HG03432 (cell line): ENCODE measurements around the gene LARGE1.

Experiments
- ATAC-seq: cut with Tn5 transposase; IDR thresholded peaks from one replicate; pipeline ENCODE4 v1.9.1; 2021; ENCODE audit warnings: mild to moderate bottlenecking, moderate library complexity; ENCODE audit not compliant: unreplicated experiment

LARGE1 gene

DNA sequence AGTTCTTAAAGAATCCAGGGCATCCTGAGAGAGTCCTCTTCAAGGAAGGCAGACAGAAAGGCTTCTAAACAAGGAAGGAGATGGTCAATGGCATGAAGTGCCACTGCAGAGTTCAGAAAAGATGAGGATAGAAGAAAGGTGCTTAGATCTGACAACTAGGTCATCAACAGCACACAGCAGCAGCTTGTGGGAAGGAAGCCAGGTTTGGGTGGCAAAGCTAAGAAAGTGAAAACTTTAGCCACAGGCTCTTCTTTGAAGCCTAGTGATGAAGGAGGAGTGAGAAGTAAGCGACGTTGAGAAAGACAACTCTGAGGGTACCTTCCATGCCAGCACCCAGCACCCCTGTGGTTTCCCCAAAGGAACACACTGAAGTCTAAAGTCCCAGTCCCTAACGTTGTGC is 92.0 kb downstream of the LARGE1 start:
- no peak for ATAC-seq

DNA sequence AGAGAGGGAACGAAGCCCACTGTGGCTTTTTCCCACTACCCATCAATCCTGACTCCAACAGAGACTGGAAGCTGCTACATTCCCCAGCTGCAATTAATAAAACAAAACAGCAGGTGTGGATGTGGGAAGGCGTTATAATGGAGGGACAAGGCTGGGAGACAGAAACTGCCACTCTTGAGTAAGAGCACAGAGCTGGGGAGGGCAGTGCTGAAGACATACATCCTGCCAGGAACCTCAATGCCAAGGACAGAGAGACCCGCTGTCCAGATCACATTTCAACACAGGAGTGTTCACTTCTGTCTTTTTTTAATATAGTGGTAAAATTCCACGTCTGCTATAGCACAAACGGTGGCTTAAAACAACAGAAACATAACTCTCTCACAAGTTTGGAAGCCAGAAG is 94.5 kb downstream of the LARGE1 start:
- ATAC-seq: no peak

DNA sequence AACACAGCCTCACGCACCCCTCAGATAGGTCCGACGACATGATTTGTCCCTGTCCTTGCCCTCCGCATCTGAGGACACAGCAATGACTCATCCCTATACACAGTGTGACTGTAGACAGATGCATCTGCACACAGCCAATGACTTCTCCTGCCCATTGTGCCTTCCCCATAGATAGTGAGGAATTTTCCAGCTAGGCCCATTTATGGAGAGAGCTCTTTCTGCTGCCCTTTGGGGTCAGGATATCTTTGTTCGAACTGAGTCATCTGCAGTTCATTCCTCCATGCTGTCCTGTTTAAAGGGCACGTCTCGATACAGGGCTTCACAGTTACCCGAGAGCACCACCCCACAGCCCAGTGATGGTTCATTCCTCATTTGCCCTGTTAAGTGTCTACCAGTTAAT is 96.7 kb downstream of the LARGE1 start:
- no peak for ATAC-seq

DNA sequence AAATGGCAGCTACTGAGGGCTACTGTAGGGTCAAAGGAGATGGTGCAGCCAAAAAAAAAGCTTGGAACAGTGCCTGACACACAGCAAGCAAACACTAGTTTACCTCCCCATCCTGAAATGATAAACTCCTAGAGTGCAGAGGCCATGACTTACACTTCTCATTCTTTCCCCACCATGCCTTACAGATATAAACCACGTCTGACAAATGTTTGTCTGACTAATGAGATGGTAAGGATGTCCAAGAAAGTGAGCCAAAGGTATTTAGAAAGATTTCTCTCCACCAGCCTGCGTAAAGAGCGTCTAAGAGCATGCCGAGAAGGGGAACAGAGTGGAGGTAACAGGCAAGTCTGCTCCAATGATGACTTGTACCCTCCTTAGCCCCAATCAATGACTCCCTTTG is 99.0 kb downstream of the LARGE1 start:
- ATAC-seq: no peak

DNA sequence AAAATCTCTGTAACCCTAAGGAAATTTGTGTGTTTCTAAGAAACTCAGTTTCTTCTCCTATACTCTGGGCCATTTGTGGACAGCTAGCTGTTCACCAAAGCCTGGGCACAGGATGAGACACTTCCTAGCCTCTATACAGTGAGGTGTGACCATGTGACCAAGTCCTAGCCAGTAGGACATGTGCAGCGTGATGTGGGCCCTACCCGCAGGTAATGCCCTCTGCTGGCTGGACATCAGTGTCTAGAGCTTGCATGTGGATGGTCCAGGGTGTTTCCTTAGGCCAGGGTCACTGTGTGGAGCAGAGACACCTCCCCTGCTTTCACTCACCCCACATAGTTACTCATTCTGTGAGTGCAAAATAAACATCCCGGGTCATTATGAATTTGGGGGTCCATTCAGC is 100.5 kb downstream of the LARGE1 start:
- no peak for ATAC-seq

DNA sequence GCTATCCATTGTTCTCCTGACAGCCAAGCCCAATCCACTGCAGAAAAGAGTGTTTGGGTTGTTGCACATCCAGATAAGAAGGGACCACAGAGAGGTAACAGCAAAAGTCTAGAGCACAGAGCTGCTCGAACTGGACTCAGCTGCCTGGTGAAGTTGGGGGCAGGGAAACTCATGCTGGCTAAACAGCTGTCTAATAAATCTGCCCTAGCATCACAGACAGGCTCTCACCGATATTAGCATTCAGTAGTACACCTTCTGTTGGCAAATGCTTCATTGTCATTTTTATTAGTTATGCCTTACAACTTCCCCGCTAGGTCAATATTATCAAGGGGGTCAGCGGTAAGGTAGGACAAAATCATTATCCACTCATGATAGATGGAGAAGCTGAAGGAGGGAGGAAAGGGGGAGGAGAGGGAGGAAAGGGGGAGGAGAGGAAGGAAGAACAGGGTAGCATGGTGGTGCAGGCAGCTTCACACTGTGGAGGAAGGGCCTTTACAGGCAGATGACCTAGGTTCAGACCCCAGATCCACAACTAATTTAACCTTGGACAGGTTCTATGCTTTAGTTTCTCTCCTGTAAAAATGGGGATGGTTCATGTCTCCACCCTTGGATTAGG is 102.7 kb downstream of the LARGE1 start:
- no peak for ATAC-seq

DNA sequence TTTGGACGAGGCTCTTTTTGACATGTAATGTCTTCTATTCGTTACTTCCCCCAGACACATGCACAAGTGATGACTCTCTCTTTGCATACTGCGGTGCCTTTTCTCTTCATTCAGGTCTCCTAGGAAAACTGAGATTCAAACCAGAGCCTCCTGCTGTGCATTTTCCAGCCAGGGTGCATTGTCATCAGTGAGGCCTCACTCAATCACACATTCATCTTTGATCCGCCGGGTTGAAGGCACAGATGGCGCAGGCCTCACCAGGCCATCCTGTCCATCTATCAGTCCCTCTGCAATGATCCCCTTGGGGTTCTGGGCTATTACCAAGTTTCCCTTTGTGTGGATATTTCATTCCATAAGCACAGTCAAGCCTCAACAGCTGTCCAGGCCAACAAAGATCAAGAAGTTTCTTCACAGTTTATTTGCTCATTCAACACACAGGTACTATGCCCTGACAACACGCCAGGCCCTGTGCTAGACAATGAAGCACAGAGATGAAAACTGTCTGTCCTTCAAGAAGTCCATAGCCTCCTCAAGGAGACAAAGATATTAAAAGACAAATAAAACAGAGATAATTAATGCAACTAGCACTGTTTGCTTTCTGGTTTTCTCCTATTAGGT is 107.8 kb downstream of the LARGE1 start:
- no peak for ATAC-seq

DNA sequence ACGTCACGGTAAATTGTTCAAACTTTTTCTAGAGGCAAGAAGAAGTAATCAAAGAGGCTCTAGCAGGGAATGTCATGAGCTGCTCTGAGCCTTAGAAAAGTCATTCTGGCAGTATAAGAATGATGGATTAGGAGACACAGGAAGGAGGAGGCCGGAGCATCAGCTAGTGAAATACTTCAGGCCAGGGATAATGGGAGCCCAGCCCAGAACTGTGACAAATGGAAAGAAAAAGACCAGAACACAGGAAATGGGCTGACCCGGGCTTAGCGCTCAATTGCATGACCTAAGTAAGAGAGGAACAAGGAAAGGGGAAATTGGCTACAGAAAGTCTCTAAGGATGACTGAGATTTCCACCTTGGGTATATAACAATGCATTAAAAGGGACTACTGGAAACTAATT is 108.6 kb downstream of the LARGE1 start:
- no peak for ATAC-seq

DNA sequence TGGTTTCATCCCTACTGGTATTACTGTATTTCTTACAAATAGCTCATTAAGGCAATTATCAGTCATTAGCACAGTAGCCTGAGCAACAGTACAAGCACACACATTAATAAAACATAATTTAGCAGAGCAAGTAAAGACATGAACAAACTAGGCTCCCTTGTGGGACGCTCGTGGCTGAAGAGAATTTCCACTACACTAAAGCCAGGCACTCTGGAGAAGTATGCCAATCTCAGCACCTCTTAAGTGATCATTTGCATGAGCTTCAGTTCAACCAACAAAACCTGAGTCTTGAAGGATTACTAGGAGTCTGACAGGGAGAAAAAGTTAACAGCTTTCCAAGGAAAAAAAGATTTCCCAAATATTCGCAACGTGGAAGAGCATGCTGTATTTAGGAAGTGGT is 109.1 kb downstream of the LARGE1 start:
- no peak for ATAC-seq

DNA sequence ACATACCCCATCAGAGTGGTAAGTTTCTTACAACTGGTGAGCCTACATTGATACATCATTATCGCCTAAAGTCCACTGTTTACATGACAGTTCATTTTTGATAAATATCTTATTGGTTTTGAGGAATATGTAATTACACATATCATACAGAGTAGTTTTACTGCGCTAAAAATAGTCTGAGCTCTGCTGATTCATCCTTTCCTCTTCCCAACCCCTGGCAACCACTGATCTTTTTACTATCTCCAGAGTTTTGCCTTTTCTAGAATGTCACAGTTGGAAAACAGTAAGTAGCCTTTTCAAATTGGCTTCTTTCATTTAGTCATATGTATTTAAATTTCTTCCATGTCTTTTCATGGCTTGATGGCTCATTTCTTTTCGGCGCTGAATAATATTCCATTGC is 112.8 kb downstream of the LARGE1 start:
- ATAC-seq: no peak

DNA sequence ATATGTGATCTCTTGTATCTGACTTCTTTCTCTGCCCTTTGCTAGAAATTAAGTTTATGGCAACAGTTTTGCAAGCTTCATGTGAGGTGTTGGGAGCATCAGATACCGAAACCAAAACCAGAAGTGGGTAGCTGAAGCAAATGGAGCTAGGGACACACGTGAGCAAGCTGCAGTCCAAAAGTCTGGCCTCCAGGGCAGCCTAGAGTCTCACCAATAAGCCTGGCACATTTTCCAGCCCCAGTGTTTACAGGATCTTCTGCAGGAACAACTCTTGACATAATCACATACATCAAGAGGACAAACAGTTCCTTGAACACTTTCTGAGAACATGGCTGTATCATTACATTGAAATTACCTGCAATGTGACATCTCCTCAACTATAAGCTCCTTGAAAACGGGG is 114.1 kb downstream of the LARGE1 start:
- peak; percentile 59 for ATAC-seq

DNA sequence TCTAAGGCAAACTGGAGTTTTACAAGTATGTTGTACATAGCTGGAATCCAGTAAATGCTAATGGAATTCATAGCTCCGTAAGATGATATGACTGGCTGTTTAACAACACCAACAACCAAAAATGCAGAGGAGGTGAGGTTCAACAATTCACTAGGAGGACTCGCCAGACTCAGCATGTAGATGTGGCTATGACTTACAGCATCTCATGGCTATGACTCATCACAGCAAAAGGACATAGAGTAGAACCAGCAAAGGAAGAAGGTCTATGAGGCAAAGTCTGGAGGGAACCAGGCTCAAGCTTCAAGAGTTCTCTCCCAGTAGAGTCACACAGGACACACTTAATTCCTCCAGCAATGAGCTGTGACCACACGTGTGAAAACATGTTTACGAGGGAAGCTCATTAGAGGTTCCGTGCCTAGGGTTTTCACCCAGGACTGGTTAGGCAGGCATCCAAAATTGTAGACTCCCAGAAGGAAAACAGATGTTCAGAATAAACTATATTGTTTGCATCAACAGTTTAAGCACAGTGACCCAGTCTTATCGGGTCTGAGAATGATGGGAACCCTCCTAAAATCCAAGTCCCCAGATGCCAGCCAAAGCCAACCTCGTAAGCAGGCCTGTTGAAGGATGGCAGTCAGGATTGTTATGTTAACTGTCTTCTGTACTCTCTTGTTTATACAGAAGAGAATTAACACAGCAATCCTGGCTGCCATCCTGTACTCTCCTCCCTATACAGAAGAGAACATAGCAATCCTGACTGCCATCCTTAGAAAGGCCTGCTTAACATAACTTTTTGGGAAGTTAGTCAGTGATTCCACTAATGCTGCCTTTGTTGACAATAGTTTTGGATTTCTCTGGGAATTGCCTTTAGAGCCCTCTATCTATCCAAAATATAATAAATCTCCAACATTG is 116.6 kb downstream of the LARGE1 start:
- no peak for ATAC-seq

DNA sequence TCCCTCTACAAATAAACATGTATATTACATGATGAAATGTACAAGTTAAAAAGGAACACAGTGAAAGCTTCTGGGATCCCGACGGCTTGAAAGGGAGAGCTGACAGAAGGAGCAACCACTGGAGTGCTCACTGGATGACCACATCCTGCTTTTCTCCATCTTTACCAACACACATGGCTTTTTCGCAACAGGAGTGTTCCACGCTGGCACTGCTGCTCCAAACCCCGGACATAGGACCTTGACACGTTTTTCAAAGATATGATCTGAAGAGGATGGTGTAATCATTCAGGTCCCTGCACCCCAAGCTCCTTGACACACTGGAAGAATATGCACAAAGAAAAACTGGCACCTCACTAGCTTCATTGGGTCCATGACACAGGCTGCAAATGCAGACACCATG is 121.9 kb downstream of the LARGE1 start:
- no peak for ATAC-seq

DNA sequence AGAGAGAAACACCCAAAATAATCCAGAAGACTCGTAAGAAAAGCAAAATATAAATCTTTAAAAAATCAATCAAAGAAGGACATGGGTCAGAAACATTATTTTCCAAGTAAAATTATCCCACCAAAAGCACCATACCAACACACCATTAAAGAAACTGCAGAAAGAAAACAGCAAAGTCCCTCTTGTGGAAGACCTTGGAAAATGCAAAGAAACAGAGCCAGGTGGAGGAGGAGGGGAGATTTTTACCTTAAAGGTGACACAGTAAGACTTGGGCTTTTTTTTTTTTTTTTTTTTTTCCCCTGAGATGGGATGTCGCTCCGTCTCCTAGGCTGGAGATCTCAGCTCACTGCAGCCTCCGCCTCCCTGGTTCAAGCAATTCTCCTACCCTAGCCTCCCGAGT is 123.8 kb downstream of the LARGE1 start:
- ATAC-seq: no peak

DNA sequence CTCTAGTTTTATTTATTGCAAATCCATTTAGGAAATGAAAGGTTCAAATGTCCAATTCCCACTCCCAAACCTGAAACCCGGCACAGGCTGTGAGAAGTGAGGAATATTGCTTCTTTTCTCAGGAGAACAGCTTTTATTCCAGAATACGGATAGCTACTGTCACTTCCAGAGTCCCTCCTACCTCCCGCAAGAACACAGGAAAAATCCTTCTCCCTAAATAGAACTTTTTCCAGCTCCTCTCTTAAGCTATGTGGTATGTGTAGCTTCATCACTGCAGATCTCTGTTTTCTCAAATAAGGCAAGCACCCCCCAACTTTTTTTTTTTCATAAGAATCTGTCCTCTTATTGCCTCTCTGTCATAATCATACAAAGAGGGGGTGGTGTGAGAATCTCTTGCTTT is 126.8 kb downstream of the LARGE1 start:
- no peak for ATAC-seq

DNA sequence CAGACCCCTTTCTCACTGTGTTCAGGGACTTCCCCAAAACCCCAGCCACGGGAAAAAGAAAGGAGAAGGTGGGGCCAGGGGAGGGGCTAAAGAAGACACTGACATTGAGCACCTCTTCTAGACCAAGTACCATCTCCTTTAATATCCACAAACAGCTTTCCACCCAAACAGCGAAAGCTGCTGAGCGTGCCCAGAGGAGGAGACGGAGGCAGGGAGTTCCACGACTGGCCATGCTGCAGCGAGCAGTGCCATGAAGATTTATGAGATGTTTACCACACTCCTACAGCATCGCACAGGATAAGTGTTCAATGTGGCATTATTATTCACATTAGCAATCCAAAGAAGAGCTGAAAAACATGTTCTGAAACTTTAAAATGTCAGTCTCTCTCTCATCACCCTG is 127.4 kb downstream of the LARGE1 start:
- ATAC-seq: no peak

DNA sequence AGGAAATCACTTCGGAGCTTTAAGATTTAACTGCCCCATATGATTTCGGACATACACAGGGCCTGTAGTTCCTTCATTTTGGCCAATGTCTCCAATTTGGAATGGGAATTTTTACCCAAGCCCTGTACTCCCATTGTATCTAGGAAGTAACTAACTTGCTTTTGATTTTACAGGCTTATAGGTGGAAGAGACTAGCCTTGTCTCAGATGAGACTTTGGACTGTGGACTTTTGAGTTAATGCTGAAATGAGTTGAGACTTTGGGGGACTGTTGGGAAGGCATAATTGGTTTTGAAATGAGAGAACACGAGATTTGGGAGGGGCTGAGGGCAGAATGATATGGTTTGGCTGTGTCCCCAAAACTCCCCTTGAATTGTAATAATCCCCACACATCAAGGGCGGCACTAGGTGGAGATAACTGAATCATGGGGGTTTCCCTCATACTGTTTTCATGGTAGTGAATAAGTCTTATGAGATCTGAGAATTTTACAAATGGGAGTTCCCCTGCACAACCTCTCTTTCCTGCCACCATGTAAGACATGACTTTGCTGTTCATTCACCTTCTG is 130.5 kb downstream of the LARGE1 start:
- ATAC-seq: peak; percentile 57

DNA sequence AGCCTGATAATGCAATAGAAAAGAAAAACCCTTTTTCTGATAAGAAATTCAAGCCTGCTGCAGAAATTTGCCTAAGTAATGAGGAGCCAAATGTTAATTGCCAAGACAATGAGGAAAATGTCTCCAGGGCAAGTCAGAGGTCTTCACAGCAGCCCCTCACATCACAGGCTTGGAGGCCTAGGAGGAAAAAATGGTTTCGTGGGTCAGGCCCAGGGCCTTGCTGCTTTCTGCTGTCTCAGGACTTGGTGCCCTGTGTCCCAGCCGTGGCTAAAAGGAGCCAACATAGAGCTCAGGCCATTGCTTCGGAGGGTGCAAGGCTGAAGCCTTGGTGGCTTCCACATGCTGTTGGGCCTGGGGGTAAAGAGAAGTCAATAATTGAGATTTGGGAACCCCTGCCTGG is 131.3 kb downstream of the LARGE1 start:
- no peak for ATAC-seq

DNA sequence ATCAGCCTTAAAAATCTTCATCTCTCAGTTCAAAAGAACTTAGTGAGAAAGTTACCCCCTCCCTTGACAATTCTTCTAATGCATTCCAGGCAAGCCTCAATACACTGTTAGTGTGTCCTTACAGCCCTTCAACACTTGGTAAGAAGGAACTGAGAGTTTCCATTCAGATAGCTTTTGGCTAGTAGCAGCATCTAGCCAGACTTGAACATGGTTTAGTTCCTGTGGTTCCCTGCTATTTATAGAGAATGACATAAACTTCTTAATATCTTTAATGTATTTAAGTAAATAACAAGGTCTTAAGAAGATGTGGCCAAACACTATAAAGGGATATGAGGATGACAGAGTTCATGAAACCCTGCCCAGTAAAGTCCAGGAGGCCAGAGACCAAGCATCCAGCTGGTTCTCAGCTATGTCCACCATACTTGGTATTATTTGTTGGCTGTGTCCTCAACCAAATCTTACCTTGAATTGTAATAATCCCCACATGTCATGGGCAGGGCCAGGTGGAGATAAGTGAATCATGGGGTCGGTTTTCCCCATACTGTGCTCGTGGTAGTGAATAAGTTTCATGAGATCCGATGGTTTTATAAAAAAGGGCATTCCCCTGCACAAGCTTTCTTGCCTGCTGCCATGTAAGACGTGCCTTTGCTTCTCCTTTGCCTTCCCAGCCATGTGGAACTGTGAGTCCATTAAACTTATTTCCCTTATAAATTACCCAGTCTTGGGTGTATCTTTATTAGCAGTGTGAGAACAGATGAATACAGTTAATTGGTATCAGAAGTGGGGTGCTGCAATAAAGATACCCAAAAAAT is 132.4 kb downstream of the LARGE1 start:
- no peak for ATAC-seq

DNA sequence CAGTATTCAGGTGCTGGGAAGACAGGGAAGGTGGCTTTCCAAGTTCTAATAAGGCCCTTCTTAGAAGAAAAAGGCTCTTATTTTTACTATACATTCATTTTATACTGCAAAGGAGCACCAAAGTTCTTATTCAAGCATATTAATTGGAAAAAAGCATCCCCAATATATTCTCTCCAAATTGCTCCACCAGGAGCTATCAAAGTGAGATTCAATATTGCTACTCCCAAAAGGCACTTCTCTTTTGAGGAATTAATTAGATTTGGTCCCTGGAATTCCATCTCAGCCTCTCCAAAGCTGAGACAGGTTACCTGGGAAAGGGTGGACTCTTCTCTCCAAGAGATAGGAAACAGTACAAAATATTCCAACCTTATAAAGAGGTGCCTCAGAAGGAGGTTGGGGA is 134.1 kb downstream of the LARGE1 start:
- no peak for ATAC-seq
